NCI-H774 (cell line): ENCODE measurements around the gene COX15.
"Not testable (repeated sequence)": the region's sequence is repeated elsewhere in the genome, so short reads cannot be mapped to it uniquely, and the experiment has no call there.

Source experiments
- DNase-seq: peaks from one replicate; lab custom pipeline; 2025; lab: John Stamatoyannopoulos, UW

The COX15 gene

DNA sequence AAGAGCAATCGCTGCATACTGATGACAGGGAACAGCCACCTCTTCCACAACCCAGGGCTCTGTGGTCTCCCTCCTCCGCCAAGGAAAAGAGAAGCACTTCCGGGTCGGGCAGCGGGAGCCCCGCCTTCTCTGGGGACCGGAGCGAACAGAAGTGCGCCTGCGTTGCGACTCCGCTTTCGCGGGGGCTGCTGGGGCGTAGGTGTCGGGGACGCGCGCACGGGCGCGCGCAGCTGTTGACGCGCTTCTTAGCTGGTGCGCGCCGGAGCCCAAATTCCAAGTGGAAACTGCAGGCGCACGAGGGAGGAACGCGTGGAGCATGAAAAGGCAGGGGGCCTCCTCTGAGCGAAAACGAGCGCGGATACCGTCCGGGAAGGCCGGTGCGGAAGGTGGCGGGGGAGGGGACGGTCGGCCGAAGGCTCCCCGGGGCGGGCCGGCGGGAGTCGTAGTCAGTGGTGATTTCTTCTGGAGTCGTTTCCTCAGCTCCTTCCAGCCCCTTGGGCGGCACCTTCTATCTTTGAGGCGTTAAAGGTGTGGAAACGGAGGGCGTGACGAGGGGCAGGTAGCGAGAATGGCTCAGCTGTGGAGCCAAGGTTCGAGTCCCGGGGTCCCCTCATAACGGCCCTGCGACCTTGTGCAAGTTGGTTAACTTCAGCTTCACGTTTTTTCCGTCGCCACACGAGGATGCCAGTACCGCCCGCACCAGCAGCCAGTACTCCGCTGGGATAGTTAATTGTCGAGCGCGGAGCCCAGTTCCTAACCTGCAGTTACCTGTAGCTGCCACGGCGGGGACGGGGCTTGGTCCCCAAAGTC lies at the start of gene COX15, which contains the start of gene CUTC:
Gene COX15 (minus strand): TSS at position 95 of the 810 bp plus-strand sequence. CDS start 78 bp downstream, at position 17.
Gene CUTC (plus strand): TSS at position 202 of the 810 bp plus-strand sequence. CDS start 115 bp downstream, at position 317.
- DNase-seq = peak; percentile 86

DNA sequence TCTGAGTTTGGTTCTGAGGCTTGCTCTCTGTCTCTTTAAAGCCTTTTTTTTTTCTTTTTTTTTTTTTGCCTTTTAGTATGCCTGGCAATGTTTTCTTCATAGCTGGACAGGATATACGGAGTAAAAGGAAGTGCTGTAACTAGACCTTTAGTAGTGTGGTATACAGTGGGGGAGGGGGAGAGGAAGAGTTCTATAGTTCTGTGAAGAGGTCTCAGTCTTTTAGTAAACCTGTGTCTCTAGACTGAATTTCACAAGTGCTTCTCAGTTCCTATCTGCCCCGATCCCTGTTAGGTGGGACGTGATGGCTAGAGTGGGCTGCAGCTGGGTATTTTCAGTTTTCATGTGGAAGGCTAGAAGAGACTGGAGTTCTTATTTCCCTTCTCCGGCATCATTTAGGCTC lies 47.4 kb upstream of the COX15 start:
- no peak for DNase-seq

DNA sequence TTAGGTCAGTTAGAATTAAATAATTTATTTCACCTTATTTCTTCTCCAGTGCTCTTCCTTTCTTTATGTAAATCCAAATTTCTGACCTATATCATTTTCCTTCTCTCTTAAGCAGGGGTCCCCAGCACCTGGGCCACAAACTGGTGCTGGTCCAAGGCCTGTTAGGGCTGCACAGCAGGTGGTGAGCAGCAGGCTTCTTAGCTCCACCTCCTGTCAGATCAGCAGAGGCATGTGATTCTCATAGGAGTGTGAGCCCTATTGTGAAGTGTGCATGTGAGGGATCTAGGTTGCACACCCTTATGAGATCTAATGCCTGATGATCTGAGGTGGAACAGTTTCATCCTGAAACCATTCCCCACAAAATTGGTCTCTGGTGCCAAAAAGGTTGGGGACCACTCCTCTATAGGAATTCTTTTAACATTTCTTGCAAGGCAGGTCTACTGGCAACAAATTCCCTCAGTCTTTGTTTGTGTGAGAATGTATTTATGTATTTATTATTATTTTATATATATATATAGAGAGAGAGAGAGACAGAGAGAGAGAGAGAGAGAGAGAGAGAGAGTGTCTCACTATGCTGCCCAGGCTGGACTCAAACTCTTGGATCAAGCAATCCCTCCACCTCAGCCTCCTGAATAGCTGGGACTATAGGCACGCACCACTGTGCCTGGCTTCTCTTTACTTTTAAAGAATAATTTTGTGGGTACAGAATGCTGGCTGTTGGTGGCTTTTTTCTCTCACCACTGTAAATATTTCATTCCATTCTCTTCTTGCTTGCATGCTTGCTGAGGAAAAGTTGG lies 46.2 kb upstream of the COX15 start:
- DNase-seq = no peak

DNA sequence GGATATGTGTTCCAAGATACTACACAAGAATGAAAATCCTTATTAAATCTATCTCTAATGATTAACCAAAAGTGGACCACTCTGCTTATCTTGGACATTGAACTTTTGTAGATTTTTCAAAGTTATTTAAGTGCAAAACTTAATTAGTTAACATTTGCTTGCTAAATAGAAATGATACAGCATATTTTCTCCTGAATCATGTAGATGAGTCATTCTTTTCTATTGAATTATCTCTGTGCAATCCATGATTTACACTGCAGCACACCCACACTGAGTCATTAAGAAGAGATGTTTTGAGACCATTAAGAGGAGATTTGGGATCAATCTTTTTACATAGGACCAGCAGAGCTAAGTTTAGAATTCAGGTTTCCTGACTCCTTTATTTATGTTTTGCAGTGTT lies 43.9 kb upstream of the COX15 start:
- no peak for DNase-seq

DNA sequence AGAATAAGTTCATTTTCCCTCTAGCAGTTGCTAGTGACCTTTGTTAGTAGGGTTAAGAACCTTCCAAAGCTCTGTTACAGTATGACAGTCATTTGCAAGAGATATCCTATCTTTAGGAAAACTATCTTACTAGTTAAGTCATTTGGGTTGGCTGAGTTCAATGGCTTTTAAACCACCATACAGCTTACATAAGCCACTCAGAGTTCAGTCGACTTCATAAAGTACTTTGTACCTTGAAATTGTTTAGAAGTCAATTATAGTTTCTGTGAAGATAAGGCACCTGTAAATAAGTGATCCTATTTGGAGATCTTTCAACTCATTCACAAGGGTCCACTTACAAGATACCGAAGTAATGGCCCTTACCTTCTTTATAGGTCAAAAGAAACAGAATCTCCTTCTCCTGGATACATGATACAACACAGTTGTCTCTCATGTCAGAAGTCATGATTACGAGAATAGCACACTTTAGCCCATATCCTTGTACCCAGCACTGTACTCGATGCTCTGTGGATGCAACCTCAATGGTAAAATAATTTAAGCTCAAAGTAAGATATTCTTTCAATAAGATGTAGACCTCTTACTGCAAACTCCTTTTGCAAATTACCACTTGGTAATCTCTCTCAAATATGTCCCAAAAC lies 38.6 kb upstream of the COX15 start:
- no peak for DNase-seq

DNA sequence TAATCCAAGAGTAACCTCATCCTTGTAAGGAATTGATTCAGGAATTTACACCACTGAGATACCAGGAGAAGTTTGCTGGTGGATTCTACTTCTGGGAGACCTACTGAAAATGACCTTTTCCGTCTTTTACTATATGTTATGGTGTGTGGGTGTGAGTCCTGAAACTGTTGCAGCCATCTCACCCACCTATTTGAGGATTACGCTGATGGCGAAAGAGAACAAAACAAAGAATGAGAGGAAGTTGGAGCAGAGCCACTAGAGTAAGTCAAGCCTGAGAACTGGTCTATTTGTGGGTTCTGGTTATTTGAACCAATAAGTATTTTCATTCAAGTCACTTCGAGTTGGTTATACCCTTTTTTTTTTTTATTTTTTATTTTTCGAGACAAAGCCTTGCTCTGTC lies 37.8 kb upstream of the COX15 start:
- DNase-seq = no peak

DNA sequence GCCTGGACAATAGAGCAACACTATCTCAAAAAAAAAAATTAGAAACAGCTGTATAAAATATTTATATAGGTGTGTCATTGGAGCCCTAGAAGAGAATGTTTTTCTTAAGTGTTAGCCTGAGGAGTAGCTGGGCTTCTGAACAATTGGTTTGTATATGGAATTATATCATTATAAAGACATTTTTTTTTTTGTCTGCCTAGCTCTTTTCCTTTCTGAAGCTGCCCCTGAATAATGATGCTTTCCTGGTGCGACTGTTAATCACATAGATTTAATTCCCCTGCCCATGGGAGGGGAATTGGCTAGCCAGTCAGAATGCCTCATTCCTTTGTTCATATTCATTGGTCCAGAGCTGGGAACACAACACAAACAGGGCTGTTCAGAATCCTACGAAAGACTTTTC lies 36.6 kb upstream of the COX15 start:
- DNase-seq = no peak

DNA sequence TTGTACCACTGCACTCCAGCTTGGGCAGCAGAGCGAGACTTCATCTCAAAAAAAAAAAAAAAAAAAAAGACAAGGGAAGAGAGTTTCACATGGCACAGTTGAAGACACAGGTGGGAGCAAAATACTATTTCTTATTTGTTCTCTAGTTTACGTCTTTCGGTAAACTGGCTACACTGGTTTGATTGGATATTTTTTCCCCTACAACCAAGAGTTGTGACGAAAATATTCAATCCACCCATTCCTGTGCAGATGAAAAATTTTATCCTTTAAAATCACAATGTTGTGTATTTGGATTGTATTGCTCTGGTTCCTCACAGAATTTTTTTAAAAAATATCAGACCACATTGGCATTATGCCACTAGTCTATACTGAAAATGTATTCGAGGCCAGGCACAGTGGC lies 36.0 kb upstream of the COX15 start:
- DNase-seq = no peak

DNA sequence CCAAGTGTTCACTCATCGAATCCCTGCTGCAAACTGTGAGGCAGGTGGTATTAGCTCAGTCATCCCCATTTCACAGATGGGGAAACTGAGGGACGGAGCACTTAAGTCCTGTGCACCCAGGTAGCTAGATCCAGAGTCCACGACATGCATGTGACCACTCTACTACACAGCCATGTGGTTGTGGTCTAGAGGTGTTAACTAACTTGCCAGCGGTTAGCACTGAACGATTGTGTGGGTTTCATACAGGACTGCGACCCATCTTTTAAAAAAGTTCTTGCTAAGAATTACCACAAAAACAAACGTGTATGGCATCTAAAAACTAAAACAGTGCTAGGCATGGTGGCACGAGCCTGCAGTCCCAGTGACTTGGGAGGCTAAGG lies 34.4 kb upstream of the COX15 start:
- no peak for DNase-seq

DNA sequence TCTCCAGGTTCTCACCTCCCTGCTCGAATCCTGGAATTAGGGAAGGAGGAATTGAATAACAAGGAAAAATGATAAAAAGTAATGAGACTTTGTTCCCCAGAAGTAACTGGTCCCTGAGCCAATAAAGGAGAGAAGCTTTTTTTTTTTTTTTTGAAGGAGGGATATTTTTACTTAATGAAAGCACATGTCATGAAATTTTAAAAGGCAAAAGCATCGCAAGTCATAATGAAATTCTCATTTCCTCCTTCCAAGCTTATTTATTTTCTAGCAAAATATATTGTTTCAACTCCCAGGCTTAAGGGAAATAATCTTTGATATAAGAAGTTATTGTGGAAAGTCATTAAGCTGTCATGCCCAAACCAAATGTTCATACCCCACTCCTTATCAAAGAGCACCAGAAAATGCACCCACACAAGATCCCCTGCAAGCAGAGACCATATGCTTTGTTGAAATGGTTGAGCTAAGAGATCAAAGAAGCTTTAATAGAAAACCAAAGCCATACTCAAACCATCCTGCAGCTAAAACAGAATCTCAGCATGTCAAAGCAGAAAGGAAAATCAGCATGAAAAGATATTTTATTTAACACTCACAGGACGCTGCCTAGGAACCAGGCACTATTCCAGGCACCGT lies 33.9 kb upstream of the COX15 start:
- DNase-seq = no peak

DNA sequence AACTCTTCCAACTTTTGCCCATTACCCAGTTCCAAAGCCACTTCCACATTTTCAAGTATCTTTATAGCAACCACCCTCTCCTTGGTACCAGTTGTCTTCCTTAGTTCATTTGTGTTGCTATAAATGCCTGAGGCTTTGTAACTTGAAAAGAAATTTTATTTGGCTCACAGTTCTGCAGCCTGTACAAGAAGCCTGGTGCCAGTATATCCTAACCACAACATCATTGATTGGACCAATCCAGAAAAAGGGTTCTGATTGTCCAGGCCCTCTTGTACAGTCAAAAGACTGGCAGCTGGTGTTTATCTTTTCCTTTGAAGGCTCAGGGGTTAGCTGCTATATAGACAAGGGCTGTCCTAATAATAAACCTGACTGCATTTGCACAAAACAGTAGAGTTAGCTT lies 29.4 kb upstream of the COX15 start:
- DNase-seq = no peak

DNA sequence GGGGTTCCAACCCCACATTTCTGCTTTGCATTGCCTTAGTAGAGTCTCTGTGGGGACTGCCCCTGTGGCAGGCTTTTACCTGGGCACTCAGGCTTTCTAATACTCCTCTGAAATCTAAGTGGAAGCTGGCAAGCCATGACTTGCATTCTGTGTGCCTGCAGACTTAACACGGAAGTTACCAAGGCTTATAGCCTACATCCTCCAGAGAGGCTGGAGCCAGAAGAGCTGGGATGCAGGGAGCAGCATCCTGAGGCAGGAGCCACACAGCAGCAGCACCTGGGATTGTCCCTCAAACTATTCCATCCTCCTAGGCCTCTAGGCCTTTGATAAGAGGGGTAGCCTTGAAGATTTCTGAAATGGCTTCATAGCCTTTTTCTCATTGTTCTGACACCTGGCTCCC lies 28.4 kb upstream of the COX15 start:
- no peak for DNase-seq

DNA sequence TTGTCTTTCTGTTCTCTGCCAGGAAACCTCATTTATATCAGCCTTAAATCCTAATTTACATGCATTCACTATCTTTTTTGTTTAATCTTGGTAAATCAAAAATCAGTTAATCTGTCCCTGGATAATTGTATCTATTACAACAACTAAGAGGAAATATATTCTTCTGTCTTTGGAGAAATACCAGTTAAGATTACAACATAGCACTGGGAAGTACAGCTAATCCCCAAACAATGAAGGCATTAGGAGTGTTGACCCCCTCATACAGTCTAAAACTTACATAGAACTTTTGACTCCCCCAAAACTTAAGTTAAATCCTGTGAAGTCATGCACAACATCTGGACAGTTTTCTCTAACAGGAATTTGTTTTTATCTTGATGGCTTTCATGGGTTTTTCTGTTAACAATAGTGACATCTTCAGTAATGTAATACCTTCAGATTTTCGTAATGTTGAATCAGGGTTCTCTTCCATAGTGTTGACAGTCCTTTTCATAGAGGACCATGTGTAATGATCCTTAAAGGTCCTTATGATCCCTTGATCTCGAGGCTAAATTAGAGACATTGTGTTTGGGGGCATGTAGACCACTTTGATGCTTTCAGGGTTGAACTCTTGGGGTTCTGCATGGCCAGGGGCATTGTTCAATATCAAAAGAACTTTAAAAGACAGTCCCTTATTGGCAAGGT lies 26.4 kb upstream of the COX15 start:
- DNase-seq = no peak

DNA sequence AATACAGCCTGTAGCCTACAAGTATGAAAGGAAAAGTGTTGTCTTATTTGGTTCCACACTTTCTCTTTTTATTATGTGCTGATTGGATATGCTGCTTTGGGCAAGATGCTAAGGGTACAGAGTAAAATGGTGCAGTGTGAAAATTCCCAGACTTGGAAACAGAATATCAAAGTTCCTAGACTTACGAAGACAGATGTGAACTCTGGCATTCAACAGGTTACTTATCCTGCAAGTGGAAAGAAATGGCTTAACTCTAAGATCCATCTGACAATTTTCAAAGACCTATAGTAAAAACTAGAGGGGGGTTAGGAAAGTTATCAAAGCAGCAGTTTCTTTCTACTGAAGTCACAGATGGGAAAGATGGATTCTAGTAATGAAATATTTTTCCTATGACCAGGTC lies 24.2 kb upstream of the COX15 start:
- no peak for DNase-seq

DNA sequence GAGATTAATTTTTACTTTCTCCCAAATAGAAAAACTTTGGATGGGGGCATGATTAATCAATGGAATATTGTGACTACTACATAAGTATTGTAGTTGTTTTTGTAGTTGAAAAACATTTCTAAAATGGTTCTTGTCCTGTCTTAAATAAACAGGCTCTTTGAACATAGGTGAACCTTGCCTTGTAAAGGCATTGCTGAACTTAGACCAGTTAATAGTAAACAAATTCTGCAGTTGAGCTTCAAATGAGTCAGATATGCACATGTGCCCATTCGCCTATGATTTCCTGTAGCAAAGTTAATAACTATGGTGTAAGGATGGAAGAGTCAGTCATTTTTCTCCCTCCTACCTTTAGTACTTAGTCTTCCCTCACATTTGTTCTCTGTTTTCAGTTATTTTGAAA lies 22.7 kb upstream of the COX15 start:
- no peak for DNase-seq

DNA sequence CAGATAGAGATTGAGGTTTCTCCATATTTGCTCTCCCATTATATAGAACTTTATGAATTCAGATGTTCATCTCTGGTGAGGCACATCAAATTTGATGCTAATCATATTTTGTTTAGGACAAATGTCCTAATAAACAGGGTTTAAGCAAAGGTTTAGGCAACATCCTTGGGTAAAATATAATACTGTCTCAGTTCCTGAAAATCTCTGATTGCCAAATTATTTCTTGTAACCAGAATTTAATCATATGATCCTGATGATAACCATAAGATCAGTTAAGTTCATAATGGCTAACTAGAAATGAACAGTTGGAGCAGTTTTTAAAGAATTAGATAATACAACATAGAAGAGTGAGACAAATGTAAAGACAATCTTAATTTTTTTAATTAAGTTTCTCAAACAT lies 18.7 kb upstream of the COX15 start:
- DNase-seq = no peak

DNA sequence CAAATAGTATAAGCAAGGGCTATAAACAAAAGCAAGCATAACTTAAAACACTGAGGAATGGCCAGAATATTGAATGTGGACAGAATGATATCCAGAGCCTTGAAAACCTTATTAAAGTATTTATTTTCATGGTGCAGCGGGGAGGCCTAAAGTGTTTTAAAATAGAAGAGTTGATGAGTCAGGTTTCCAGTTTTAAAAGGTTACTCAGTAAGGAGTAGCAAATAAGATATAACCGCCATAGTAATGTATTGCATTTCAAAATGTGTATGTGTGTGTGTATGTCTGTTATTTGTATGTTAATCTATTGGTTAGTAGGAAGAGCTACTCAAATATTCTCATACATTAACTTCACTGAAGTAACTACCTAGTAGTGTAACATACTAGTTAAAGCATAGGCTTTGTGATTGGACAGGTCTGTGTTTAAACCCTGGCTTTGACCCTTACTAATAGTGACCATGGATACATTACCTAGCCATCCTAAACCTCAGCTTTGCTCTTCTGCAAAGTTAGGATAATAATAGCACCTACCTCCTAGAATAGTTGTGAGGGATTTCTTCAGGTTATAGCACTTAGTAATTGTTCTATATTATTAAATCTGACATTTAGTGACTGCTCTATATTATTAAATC lies 17.0 kb upstream of the COX15 start:
- no peak for DNase-seq

DNA sequence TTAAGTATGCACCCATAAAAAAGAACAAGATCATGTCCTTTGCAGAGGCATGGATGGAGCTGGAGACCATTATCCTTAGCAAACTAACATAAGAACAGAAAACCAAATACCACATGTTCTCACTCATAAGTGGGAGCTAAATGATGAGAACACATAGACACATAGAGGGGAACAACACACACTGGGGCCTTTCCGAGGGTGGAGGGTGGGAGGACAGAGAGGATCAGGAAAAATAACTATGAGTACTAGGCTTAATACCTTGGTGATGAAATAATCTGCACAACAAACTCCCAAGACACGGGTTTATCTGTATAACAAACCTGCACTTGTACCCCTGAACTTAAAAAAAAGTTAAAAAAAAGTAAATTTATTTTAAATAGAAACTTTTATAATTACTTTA lies 14.2 kb upstream of the COX15 start:
- not testable (repeated sequence) for DNase-seq

DNA sequence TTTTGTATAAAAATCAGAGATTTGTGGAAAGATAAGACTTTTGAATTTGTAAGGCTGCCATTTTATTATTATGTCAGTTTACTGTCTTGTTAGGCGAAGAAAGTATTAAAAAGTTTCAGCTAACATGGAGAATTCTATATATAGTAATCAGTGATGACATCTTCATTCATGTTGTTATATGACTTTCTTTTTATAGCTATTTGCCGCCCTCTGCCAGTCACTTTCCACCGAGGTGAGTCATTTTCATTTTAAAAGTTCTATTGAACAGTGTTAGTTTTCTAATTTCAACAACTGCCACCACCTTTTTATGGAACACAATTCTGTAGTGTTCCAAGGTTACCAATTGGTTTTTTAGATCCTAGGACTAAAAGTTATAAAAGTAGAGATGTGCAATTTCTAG lies 11.9 kb upstream of the COX15 start:
- no peak for DNase-seq

DNA sequence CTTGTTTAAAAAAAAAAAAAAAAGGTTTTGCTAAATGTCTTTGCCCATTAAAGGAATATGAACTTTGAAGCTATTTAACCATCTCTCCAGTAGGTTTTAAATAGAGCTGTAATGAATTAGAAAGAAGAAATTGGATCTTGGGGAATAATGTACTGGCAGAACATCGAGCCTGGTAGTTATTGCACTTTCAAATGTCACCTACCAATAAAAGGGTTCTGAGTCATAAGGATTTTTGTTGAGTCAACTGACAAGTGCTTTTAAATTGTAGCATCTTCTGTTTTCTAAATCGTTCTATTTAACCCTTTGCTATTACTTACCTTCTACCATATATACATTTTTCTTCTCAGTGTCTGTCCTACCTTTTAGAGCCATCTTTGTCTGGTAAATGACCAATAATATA lies 10.8 kb upstream of the COX15 start:
- DNase-seq = no peak

DNA sequence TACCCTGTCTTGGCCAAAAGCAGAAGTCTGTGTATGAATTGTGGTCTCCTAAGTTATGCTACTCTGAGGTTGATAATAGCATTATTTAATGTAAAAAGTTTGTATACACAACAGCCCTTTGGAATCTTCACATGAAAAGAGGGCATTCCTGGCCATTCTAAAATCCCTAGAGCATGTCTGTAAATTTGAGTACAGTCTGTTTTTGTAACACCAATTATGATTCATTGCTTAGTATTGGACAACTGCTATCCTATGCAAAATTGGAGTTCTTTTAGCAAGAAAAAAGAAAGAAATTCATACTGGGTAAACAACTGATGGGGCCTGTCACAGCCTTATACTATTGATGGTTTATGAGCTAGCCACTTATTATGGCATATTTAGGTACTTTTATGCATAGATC lies 10.3 kb upstream of the COX15 start:
- DNase-seq = no peak
